Putamen (tissue), 1 donor: ENCODE results near the gene EFTUD2.
"Not testable (repeated sequence)": the region's sequence is repeated elsewhere in the genome, so short reads cannot be mapped to it uniquely, and the experiment has no call there.

Experiments used
- DNase-seq: peaks from one replicate; pipeline ENCODE4 v3.0.0-alpha.2; 2016; ENCODE audit warnings: low spot score

The EFTUD2 gene

GRCh38 chr17:44808656-44809388, 90.4 kb downstream of the EFTUD2 start:
- DNase-seq: not testable (repeated sequence)

- DNase-seq: no peak
These were observed 91.1 kb downstream of the EFTUD2 start for GRCh38 chr17:44808156-44808555.

GRCh38 chr17:44807817-44808155, 91.5 kb downstream of the EFTUD2 start:
- DNase-seq: no peak

GRCh38 chr17:44807093-44807816, 92.0 kb downstream of the EFTUD2 start:
- no peak for DNase-seq

GRCh38 chr17:44804302-44805089, 94.7 kb downstream of the EFTUD2 start:
- no peak for DNase-seq

- no peak for DNase-seq
These were observed 97.4 kb downstream of the EFTUD2 start for GRCh38 chr17:44801880-44802279.
